GM13976 (cell line): ENCODE data around the gene RRP8.

Source experiments
- DNase-seq: peaks from one replicate; pipeline ENCODE4 v3.0.0; 2012; ENCODE audit warnings: low spot score
- CTCF ChIP-seq: IDR thresholded peaks from 2 replicates; pipeline ENCODE4 v1.5.1; 2012; ENCODE audit warnings: borderline replicate concordance, mild to moderate bottlenecking; ENCODE audit not compliant: insufficient read depth; ENCODE audit errors: extremely low read depth, missing control alignments, control extremely low read depth
- in situ Hi-C: fragments of 300-500 bp; cut with MboI; formaldehyde crosslinking; loops from one replicate; pipeline ENCODE4 v1.12.0; 2022; ENCODE audit warnings: low sequenced_read_pairs, mixed read lengths, inconsistent platforms; ENCODE audit not compliant: unreplicated experiment

Gene RRP8

GRCh38 chr11:6565325-6565724, 38.1 kb downstream of the RRP8 start:
- in situ Hi-C loops: no loop called here
- DNase-seq: no peak
- no peak for TF ChIP-seq CTCF

- TF ChIP-seq CTCF: no peak
- in situ Hi-C loops: no loop called here
- DNase-seq: no peak
Measured at GRCh38 chr11:6563667-6564066, 39.7 kb downstream of the RRP8 start.

GRCh38 chr11:6563121-6563619, 40.2 kb downstream of the RRP8 start:
- TF ChIP-seq CTCF: no peak
- in situ Hi-C loops: no loop called here
- no peak for DNase-seq

- no peak for TF ChIP-seq CTCF
- in situ Hi-C loops: no loop called here
- no peak for DNase-seq
Measured at GRCh38 chr11:6561288-6561687, 42.1 kb downstream of the RRP8 start.

GRCh38 chr11:6559369-6559768, 44.0 kb downstream of the RRP8 start:
- no peak for TF ChIP-seq CTCF
- in situ Hi-C loops: no loop called here
- no peak for DNase-seq

- in situ Hi-C loops: no loop called here
- no peak for TF ChIP-seq CTCF
- no peak for DNase-seq
Measured at GRCh38 chr11:6557761-6558674, 45.4 kb downstream of the RRP8 start.
